HG03280 (cell line): ENCODE results near the gene SELENOV.
"Not testable (repeated sequence)": the region's sequence is repeated elsewhere in the genome, so short reads cannot be mapped to it uniquely, and the experiment has no call there.

Source experiments
- ATAC-seq: cut with Tn5 transposase; IDR thresholded peaks from one replicate; pipeline ENCODE4 v1.9.1; 2021; ENCODE audit warnings: mild to moderate bottlenecking, moderate library complexity; ENCODE audit not compliant: unreplicated experiment

SELENOV gene, protein sequence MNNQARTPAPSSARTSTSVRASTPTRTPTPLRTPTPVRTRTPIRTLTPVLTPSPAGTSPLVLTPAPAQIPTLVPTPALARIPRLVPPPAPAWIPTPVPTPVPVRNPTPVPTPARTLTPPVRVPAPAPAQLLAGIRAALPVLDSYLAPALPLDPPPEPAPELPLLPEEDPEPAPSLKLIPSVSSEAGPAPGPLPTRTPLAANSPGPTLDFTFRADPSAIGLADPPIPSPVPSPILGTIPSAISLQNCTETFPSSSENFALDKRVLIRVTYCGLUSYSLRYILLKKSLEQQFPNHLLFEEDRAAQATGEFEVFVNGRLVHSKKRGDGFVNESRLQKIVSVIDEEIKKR

DNA sequence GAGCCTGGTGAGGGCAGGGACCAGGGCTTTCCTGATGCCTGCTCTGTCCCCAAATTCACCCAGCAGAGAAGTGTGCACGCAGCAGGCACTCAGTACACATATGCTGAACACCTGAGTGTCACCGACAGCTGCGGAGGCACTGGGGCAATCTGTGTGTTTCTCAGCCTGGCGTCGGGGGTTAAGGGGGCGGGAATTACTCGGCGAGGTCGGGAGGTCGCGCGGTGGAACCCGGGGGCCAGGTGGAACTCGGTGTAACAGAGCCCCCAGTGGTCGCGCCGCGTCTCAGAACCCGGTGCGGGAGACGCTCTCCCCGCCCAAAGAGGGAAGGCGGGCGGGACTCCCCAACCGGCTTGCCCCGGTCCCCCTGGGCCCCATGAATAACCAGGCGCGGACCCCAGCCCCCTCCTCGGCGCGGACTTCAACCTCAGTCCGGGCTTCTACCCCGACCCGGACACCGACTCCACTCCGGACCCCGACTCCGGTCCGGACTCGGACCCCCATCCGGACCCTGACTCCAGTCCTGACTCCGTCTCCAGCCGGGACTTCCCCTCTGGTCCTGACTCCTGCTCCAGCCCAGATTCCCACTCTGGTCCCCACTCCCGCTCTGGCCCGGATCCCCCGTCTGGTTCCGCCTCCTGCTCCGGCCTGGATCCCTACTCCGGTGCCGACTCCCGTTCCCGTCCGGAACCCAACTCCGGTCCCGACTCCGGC, at the start of gene SELENOV:
Gene SELENOV (plus strand): TSS at position 300 of the 711 bp plus-strand sequence. CDS start 74 bp downstream, at position 374.
- ATAC-seq: no peak

DNA sequence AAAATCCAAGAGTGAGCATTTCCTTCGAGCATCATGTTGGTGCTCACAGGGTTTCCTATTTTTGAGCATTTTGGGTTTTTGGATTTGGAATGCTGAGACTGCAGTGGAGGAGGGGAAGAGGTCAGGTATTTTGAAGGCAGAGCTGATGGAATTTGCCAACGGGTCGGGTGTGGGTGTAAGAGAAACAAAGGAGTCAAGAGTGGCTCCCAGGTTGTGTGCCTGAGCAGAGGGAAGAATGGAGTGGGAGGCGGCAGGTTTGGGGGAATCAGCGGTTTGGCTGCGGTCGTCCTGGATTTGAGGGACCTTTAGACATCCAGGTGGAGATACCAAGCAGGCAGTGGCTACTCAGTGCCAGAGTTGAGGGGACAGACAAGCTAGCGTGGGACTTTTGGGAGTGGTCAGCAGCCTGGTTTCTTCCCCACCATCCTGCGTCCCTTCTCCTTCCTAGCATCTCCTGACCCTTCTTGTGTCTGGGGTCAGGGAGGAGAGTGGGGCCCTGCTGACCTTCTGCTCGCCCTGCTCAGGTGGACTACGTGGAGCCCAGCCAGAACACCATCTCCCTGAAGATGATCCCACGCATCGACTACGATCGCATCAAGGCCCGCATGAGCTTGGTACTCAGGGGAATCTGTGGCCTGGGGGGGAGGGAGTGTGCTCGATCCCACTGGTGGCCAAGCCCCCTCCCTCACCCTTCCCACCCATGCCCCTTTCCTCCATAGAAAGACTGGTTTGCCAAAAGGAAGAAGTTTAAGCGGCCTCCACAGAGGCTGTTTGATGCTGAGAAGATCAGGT, 48.8 kb upstream of the SELENOV start:
- ATAC-seq: no peak

DNA sequence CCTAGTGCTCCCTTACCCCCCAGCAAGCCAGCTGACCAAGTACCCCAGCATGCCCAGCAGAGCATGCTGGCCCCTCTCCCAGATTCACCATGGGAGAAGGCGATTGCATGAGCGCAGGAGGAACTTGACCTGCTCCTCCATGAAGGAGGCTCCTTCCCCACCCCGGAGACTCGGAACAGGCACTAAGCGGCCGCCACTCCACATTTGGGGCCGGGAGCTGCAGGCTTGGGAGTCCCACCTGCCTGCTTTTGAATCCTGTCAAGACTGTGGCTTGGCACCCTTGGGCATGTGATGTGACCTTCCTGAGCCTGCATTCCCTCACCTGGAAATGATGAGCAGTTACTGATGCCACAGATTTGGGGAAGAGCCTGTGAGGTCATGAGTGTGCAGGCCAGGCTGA, 47.0 kb upstream of the SELENOV start:
- no peak for ATAC-seq

DNA sequence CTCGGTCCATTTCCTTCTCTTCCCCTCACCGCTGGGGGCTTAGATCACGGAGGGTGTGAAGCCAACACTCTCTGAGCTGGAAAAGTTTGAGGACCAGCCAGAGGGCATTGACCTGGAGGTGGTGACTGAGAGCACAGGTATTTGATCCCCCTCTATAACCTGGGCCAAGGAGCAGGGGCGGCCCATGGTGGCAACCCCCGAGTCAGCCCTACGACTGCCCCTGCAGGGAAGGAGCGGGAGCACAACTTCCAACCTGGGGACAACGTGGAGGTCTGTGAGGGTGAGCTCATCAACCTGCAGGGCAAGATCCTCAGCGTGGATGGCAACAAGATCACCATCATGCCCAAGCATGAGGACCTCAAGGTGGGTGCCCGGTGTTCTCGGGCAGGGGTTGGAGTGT, 45.9 kb upstream of the SELENOV start:
- ATAC-seq: no peak

DNA sequence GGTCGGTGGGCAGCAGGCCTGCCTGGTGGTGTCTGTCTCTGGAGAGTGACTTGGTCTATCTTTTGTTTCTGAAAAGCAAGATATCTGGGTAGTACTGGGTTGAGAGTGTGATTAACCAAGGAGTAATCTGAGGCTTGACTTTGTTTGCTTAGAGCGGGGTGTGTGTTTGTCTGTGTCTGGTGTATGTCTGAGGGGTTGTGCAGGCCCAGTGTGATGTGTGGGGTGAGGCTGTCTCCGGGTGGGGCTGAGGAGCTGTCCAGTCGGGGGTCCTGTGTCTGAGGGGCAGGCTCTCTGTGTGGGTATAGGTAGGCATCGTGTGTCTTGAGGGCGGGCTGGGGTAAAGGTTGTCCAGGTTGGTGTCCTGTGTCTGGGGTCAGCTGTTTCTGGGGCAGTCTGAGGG, 45.4 kb upstream of the SELENOV start:
- ATAC-seq: no peak

DNA sequence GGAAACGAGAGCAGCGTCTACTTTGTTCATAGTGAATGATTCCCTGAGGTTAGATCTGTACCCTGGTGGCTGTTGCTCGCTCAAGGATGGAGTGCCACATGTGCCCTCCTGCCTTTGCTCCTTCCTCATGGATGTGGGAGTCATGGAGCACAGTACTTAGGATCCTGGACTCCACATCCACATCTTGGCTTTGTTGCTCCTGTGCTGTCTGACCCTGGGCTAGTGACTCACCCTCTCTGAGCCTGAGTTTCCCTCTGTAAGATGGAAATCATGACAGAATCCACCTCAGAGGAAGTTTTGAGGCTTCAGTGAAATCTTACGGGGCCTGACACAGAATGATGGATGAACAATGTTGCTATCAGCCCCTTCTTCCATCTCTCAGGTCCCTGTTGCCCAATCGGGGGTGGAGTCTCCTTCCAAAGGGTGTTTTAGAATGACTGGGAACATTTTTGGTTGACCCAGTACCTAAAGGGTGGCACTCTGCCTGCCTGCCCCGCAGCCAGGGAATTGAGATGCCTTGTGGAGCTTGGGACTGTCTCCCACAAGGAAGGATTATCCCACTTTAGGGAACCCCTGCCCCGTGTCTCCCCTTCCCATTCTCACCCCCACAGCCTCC, 44.1 kb upstream of the SELENOV start:
- no peak for ATAC-seq

DNA sequence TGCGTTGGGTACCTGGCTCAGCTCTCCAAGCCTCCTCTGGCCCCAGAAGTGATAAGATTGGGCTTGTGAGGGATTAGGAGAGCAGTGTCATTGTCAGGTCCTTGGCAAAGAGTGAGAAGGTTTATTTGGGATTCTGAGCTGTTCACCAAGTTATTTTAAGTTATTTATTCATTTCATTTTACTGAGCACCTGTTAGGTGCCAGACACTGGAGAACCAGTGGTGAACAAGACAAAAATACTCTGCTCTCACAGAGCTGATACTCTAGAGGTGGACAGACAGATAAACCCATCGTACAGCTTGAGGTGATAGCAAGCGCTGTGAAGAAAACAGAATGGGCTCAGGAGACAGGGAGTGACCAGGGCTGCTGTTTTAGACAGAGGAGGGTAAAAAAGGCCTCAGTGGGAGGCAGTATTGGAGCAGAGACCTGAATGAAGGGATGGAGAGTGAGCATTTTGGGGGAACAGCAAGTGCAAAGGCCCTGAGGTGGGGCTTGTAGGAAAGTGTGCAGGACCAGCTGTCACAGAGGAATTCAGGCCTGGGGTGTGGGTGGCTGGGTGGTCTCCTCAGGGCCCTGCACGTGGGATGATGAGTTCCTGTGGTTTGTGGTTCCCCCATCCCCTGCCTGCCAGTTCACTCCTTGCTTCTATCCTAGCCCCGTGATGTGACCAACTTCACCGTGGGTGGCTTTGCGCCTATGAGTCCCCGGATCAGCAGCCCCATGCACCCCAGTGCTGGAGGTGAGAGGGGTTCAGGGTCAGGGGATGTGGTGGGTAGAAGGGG, 43.0 kb upstream of the SELENOV start:
- ATAC-seq: no peak

DNA sequence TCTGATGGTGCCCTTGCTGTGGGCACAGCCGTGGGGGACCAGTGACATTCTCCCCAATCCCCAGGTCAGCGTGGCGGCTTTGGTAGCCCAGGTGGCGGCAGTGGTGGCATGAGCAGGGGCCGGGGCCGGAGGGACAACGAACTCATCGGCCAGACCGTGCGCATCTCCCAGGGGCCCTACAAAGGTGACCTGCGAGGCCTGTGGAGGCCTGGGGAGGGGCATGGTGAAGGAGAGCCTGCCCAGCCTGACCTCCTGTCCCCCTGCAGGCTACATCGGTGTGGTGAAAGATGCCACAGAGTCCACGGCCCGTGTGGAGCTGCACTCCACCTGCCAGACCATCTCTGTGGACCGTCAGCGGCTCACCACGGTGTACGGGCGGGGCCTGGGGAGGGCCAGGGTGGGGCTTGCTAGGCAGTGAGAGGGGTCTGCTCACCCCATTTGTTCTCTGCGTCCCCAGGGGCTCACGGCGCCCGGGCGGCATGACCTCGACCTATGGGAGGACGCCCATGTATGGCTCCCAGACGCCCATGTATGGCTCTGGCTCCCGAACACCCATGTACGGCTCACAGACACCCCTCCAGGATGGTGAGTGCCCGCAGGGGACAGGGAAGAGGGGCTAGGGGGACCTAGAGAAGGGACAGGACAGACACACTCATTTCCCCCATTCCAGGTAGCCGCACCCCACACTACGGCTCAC, 42.0 kb upstream of the SELENOV start:
- no peak for ATAC-seq

DNA sequence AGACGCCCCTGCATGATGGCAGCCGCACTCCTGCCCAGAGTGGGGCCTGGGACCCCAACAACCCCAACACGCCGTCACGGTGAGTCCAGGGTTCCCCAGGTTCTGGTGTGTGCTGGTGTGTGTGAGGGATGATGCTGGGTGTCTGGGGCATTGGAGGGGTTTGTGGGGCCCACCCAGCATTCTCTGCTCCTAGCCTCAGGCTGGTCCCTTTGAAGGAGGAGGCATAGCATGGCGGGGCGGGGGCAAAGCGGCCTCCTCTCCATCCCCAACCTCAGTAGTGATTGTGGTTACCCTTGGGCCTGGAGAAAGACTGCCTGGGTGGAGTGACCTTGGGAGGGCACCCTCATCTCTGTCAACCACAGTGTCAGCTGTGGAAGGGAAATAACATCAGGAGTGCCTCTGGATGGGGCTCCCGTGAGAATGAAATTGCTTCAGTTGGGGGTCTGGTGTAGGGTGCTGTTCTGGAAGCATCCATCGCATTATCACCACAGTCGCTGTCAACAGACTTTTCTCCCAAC, 41.4 kb upstream of the SELENOV start:
- ATAC-seq: no peak

DNA sequence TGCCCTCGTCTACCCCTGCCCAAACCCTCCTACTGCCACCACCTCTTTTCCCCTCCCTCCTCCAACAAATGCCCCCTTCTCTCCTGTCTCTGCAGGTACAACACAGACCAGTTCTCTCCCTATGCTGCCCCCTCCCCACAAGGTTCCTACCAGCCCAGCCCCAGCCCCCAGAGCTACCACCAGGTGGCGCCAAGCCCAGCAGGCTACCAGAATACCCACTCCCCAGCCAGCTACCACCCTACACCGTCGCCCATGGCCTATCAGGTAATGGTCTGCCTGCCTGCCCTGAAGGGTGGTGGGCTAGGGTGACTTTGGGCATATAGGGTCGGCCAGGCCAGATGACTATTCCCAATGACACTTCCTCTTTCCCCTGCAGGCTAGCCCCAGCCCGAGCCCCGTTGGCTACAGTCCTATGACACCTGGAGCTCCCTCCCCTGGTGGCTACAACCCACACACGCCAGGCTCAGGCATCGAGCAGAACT, 40.8 kb upstream of the SELENOV start:
- ATAC-seq: no peak

DNA sequence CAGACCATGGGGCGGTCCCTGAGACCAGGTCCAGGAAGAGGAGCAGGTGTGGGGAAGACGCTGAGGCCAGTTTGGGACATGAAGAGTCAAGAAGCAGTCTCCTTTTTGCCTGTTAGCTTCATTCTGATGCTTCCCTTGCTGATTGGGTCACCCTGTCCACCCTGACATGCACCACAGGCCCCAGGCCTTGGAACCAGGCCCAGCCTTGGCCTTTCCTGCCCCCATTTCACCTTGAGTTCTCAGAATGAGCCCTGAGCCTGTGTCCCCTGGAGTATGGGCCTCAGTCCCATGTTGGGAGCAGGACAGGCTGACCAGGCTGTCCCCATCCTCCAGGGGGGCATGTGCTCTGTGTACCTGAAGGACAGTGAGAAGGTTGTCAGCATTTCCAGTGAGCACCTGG, 39.2 kb upstream of the SELENOV start:
- ATAC-seq: no peak

DNA sequence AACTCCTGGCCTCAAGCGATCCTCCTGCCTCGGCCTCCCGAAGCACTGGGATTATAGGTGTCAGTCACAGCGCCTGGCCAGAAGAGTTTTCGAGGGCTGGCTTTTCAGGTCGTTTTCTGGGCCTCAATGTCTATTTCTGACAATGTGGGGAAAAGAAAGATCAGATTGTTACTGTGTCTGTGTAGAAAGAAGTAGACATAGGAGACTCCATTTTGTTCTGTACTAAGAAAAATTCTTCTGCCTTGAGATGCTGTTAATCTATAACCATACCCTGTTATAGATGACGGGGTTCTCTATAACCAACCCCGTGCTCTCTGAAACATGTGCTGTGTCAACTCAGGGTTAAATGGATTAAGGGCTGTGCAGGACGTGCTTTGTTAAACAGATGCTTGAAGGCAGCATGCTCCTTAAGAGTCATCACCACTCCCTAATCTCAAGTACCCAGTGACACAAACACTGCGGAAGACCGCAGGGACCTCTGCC, 35.6 kb upstream of the SELENOV start:
- not testable (repeated sequence) for ATAC-seq

DNA sequence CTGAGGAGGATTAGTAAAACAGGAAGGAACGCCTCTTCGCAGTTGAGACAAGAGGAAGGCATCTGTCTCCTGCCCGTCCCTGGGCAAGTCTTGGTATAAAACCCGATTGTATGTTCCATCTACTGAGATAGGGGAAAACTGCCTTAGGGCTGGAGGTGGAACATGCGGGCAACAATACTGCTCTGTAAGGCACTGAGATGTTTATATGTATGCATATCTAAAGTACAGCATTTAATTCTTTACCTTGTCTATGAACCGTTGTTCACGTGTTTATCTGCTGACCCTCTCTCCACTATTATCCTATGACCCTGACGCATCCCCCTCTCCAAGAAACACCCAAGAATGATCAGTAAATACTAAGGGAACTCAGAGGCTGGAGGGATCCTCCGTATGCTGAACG, 35.0 kb upstream of the SELENOV start:
- ATAC-seq: no peak

DNA sequence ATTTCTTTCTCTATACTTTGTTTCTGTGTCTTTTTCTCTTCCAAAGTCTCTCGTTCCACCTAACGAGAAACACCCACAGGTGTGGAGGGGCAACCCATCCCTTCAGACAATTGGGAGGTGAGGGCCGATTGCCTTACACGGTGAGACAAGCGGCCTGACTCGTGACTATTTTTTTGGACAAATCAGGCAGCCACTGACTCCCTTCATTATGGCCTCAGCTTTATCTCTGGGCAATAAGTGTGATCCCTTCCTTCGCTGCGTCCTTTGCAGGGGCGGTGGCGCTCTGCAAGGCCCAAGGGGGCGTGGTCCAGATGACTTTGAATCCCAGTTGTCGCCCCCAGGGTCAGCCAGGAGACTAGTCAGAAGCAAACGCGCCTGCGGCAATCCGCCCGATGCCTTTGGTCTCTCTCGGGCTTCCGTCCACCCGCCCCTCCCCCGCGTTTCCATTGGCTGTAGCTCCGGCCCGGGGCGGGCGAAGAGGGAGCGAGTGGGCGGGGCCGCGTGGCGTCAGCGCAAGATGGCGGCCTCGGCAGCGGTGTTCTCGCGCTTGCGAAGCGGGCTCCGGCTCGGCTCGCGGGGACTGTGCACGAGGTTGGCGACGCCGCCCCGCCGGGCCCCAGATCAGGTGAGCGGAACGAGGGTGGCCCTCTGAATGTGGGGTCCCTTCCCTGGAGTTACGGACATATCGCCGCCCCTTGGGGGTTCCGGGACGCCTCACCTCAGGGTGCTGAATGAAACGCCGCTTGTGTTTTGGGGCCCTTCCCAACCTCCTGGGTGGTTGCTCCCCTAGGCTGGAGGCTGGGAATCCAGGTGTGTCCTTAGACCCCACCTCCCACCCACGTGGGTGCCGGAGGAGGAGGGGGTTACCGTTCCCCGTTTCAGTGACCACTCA, 34.4 kb upstream of the SELENOV start, which contains the start of gene TIMM50:
Gene TIMM50 (plus strand): TSS at position 502 of the 892 bp plus-strand sequence. CDS start 16 bp downstream, at position 518.
- ATAC-seq: peak; percentile 97

DNA sequence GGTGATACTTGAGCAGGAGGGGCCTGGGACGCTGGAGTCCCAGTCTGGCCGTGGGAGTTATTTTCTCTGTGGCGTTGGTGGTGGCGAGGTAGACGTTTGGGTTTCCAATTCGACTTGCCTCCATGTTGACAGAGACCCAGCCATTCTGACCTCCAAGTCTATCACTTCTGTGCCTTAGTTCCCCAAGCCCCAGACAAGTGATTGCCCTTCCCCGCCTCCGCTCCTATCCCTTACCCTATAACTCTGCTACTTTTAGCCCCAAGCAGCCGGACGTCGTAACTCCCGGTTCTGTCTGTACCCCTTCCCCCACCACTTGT, 33.8 kb upstream of the SELENOV start:
- ATAC-seq: no peak

DNA sequence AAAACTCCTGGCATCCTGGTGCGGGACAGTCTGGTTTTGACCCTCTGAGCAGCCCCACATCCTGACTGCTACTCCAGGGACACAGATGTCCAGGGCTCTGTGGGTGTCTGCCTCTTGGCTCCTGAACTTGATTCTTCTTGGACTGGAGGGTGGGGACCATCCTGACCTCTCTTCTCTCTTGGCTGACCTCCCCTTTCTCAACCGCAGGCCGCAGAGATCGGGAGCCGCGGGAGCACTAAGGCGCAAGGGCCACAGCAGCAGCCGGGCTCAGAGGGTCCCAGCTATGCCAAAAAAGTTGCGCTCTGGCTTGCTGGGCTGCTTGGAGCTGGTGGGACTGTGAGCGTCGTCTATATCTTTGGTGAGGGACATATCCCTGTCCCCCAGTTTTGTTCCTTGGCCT, 33.3 kb upstream of the SELENOV start:
- no peak for ATAC-seq

DNA sequence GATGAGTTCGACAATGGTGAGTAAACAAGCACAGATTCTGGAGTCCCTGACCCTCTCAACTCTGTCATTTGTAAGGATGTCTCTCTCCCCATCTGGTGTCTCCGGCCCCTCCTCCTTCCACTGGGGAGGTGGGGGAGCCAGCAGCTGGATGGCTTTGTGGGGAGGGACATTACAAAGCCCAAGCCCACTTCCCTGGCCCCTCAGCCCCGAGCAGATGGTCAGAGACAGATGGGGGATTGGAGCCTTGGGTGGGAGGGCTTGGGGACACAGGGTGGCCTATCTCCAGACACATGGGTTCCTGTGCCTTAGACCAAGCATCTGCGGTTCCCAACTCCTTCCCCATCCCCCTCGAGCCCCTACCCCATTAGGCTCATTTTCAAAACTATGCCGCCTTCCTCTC, 31.8 kb upstream of the SELENOV start:
- ATAC-seq: no peak

DNA sequence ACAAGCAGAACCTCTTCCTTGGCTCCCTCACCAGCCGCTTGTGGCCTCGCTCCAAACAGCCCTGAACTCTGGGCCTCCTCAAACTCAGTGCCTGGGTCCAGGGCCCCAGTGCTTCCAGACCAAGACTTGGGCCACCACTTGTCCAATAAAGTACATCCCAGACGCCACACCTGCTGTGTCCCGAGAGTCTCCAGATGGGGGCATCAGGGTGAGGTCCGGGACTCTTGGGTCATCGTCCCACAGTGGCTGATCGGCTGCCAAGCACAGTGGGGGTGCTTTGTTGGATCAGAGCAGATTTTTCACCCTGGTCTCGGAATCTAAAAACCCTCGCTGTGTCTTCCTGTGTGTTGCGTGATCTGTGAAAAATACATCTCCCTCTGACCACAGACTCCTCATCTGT, 25.2 kb upstream of the SELENOV start:
- ATAC-seq: no peak
